D341Med (cell line): ENCODE data around the gene AFM.

ENCODE experiments used
- DNase-seq: peaks from one replicate; pipeline ENCODE4 v3.0.0; 2012; ENCODE audit warnings: low spot score

AFM gene

GRCh38 chr4:73481358-73481757 is at the start of gene AFM:
Gene AFM (plus strand): TSS chr4:73481745. CDS start chr4:73481776, 31 bp downstream.
- DNase-seq: no peak

GRCh38 chr4:73431813-73432168 is 49.8 kb upstream of the AFM start:
- DNase-seq: no peak

- DNase-seq: no peak
Observed at GRCh38 chr4:73432169-73433000, 49.2 kb upstream of the AFM start.

- DNase-seq: no peak
Observed at GRCh38 chr4:73433140-73433539, 48.4 kb upstream of the AFM start.

- DNase-seq: peak; percentile 32
Observed at GRCh38 chr4:73434311-73434710, 47.2 kb upstream of the AFM start.

- no peak for DNase-seq
Observed at GRCh38 chr4:73435984-73436383, 45.6 kb upstream of the AFM start, which contains the start of gene AFP. Gene AFP (plus strand): TSS chr4:73436221. CDS start chr4:73436263, 42 bp downstream.

GRCh38 chr4:73436674-73437557 is 44.6 kb upstream of the AFM start:
- no peak for DNase-seq

GRCh38 chr4:73437558-73437956 is 44.0 kb upstream of the AFM start:
- DNase-seq: no peak

- no peak for DNase-seq
Observed at GRCh38 chr4:73438048-73438447, 43.5 kb upstream of the AFM start.

- DNase-seq: no peak
Observed at GRCh38 chr4:73438582-73439215, 42.8 kb upstream of the AFM start.

- DNase-seq: no peak
Observed at GRCh38 chr4:73439445-73439844, 42.1 kb upstream of the AFM start.

- DNase-seq: no peak
Observed at GRCh38 chr4:73439991-73440390, 41.6 kb upstream of the AFM start.

- no peak for DNase-seq
Observed at GRCh38 chr4:73440653-73441052, 40.9 kb upstream of the AFM start.

- no peak for DNase-seq
Observed at GRCh38 chr4:73442275-73442674, 39.3 kb upstream of the AFM start.

- no peak for DNase-seq
Observed at GRCh38 chr4:73443224-73443623, 38.3 kb upstream of the AFM start.

GRCh38 chr4:73445383-73446335 is 35.9 kb upstream of the AFM start:
- DNase-seq: no peak

GRCh38 chr4:73446336-73446938 is 35.1 kb upstream of the AFM start:
- DNase-seq: peak; percentile 53

- DNase-seq: no peak
Observed at GRCh38 chr4:73447671-73448070, 33.9 kb upstream of the AFM start.

- no peak for DNase-seq
Observed at GRCh38 chr4:73448448-73449203, 32.9 kb upstream of the AFM start.

GRCh38 chr4:73450398-73451004 is 31.0 kb upstream of the AFM start:
- no peak for DNase-seq
